Fibroblast of pulmonary artery (primary cell): ENCODE measurements around the gene SCP2D1.
"Not testable (repeated sequence)": the region's sequence is repeated elsewhere in the genome, so short reads cannot be mapped to it uniquely, and the experiment has no call there.

Source experiments
- DNase-seq: peaks from one replicate; pipeline ENCODE4 v3.0.0-alpha.2; 2010; ENCODE audit warnings: low read depth
- H3K4me3 ChIP-seq: replicated peaks from 2 replicates; pipeline ENCODE4 v1.5.1; 2011; ENCODE audit warnings: low read depth, mild to moderate bottlenecking, control low read depth, low read length, moderate library complexity
- TF ChIP-seq, protein P1 (sequence below): IDR thresholded peaks from 2 replicates; pipeline ENCODE4 v1.5.1; 2011; ENCODE audit warnings: mild to moderate bottlenecking, control low read depth, low read length, inconsistent platforms; ENCODE audit errors: missing control alignments

Gene SCP2D1

DNA sequence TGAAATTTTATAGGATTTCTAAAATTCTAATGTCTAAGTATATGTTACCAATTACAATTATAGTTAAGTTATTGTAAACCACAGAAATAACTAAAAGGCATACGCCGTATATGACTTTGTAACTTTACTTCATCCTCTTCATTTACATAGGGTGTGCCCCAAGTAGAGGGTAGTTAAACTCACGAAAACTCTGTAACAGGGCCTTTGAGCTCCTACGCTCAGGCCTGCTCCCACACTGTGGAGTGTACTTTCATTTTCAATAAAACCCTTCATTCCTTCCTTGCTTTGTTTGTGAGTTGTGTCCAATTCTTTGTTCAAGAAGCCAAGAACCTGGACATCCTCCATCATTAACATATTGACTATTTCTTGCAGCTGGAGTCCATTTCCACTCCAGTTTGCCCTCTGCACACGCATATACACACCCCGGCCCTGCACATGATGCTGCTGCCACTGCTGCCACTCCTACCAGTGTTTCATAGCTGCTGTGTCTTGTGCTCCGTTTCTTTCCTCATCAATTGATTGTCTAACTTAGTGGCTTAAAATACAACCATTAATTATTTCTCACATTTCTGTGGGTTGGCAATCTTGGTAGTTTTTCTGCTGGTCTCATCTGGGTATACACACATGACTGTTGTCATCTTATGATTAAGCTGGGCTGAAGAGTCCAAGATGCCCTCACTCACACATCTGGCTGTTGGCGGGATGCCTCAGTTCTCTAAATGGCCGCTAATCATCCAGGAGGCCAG is 33.0 kb upstream of the SCP2D1 start:
- TF ChIP-seq, protein P1, sequence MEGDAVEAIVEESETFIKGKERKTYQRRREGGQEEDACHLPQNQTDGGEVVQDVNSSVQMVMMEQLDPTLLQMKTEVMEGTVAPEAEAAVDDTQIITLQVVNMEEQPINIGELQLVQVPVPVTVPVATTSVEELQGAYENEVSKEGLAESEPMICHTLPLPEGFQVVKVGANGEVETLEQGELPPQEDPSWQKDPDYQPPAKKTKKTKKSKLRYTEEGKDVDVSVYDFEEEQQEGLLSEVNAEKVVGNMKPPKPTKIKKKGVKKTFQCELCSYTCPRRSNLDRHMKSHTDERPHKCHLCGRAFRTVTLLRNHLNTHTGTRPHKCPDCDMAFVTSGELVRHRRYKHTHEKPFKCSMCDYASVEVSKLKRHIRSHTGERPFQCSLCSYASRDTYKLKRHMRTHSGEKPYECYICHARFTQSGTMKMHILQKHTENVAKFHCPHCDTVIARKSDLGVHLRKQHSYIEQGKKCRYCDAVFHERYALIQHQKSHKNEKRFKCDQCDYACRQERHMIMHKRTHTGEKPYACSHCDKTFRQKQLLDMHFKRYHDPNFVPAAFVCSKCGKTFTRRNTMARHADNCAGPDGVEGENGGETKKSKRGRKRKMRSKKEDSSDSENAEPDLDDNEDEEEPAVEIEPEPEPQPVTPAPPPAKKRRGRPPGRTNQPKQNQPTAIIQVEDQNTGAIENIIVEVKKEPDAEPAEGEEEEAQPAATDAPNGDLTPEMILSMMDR: no peak

DNA sequence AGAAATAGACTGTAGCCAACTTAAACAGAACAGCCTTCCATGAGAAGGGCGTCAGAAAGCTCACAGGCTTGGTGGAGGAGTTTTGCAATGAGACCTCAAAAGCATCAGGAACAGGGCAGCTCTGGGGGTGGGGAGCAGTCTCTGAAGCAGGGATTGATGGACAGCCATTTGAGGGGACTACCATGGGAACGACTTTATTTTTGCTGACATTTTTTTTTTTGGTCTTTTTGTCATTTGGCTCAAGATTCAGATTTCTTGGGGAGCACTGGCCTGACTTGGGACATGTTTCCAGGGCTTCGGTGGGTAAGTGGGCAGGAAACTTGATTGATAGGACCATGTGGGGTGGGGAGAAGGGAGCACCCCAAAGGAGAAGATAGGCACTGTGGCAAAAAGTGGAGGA is 32.1 kb upstream of the SCP2D1 start:
- H3K4me3 ChIP-seq: no peak overlapping the region
- TF ChIP-seq, protein P1: no peak

More for the DNA sequence above, 33.0 kb upstream of the SCP2D1 start:
- DNase-seq: no peak
- no peak overlapping the region for H3K4me3 ChIP-seq

DNA sequence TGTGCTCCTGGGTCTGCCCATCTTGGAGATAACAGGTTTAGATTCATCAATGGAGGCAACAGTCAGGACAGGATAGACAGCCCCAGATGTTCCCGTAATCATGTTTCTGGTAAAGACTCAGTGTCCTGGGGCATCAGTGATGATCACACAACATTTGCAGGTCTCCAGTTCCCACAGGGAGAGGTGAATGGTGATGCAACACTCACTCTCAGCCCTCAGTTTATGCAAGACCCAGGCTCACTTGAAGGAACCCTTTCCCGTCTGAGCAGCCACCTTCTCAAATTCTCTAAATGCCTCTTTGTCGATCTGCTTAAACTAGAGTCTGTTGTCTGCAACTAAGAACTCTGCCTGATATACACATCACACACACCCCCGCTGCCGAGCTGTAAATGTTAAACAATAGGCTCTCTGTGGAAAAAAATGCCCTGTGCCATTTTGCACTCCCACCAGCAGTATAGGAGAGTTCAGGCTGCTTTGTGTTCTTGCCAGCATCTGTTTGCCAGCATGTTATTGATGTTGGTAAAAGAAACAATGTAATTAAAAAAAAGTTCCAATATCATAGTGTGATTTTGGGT is 30.1 kb upstream of the SCP2D1 start:
- TF ChIP-seq, protein P1: no peak
- no peak for DNase-seq
- no peak overlapping the region for H3K4me3 ChIP-seq

More for the DNA sequence above, 32.1 kb upstream of the SCP2D1 start:
- DNase-seq: no peak

DNA sequence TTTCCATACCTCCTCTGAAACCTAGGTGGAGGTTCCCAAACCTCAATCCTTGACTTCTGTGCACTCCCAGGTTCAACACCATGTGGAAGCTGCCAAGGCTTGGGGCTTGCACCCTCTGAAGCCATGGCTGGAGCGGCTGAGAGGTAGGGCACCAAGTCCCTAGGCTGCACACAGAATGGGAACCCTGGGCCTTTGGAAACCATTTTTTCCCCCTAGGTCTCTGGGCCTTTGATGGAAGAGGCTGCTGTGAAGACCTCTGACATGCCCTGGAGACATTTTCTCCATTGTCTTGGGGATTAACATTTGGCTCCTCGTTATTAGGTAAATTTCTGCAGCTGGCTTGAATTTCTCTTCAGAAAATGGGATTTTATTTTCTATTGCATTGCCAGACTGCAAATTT is 26.5 kb upstream of the SCP2D1 start:
- not testable (repeated sequence) for H3K4me3 ChIP-seq, DNase-seq

DNA sequence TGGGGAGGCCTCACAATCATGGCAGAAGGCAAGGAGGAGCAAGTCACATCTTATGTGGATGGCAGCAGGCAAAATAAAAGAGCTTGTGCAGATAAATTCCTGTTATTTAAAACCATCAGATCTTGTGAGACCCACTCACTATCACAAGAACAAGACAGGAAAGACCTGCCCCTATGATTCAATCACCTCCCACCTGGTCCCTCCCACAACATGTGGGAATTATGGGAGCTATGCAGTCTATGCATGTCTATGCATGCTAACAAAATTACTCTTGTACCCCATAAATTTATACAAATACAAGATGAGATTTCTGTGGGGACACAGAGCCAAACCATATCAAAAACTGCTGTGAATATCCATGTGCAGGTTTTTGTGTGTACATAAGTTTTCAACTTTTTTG is 25.6 kb upstream of the SCP2D1 start:
- no peak overlapping the region for H3K4me3 ChIP-seq
- TF ChIP-seq, protein P1: no peak
- no peak for DNase-seq

DNA sequence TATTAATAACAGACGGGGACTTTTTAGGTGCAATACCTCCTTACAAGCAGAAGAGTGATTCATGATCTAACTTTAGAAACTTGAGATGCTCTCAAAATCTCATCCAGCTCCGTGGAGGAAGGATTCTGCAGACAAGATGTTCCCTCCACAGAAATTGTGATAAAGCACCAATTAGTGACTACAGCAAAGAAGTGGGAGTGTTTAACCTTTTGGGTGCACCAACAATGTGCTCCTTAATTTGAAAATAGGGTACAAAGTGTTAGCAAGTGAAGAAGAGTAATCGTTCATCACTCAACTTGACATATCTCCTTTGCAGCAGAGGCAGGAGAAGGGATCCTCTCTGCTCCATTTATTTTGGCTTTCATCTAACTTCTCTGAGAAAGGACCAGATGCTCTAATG is 22.8 kb upstream of the SCP2D1 start:
- no peak overlapping the region for H3K4me3 ChIP-seq
- no peak for DNase-seq
- TF ChIP-seq, protein P1: no peak

DNA sequence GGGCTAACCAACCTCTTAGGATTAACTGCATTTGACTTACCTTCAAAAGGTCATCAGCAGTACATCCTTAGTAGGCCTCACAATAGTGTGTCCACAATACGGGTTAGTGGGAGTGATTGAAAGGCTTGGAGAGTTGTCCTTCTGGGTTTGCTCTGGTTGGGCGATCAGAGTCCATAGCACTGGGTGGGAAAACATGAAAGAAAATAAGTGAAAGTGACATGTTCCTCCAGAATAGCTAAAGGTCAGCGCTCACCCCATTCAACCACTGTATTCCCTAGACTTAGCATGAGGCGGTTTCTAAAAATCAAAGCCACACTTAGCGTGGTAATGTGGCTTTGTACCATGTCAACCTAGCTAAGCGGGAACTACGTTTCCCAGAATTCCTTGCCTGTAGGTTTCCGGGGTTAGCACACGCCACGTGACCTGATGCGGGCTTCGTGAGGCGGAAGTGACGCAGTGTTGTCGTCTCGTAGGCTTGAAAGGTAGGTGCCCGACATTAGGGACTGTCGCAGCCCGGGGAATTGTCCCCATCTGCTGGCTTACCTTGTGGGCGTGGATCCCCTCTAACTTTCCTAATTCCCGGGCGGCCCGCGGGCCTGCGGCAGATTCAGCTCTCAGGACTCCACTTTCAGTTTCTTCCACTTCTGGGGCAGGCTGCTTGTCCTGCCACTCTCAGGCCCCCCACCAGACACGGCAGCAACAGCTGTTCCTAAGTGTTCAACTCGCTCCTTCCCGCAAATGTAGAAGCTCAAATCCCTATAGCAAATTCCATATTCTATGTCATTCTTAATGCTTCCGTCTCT is 19.8 kb upstream of the SCP2D1 start:
- TF ChIP-seq, protein P1: no peak
- H3K4me3 ChIP-seq: peak overlapping the region; percentile 76
- peak; percentile 92 for DNase-seq
